Esophagus squamous epithelium (tissue), 4 donors: ENCODE data around the gene WBP2NL.

Experiments
- CTCF ChIP-seq, 6 experiments: fragments of 450-650 bp in 4 of 6; fragments of 200-600 bp in 2 of 6; sonication (generic) in 2 of 6; IDR thresholded peaks; one replicate each; pipeline ENCODE4 v1.5.1; 2016 to 2019; ENCODE audit warnings: antibody characterized with exemption in 6 of 6, mild to moderate bottlenecking in 4 of 6, moderate library complexity in 4 of 6
- POLR2A ChIP-seq, 4 donors: fragments of 450-650 bp; IDR thresholded peaks; one replicate each; pipeline ENCODE4 v1.6.1; 2017; ENCODE audit warnings: antibody characterized with exemption in 4 of 4, mild to moderate bottlenecking in 4 of 4, moderate library complexity in 3 of 4

- TF ChIP-seq POLR2A (IDR thresholded peaks at IDR 0.05) (no peak), CTCF (IDR thresholded peaks at IDR 0.05) (no peak)
Observed at GRCh38 chr22:42076764-42077485, 78.3 kb downstream of the WBP2NL start.
